GM18499 (cell line): ENCODE measurements around the gene S100A10.

Source experiments
- ATAC-seq: cut with Tn5 transposase; IDR thresholded peaks from one replicate; pipeline ENCODE4 v1.9.1; 2021; ENCODE audit warnings: moderate number of reproducible peaks; ENCODE audit not compliant: insufficient read depth, unreplicated experiment

The S100A10 gene

GRCh38 chr1:151968058-151968457, 25.6 kb downstream of the S100A10 start:
- ATAC-seq = no peak

GRCh38 chr1:151967091-151967490, 26.6 kb downstream of the S100A10 start:
- no peak for ATAC-seq

- no peak for ATAC-seq
Observed at GRCh38 chr1:151966061-151966460, 27.6 kb downstream of the S100A10 start.

- no peak for ATAC-seq
Observed at GRCh38 chr1:151964510-151964909, 29.1 kb downstream of the S100A10 start.

- ATAC-seq = no peak
Observed at GRCh38 chr1:151963288-151963687, 30.4 kb downstream of the S100A10 start.

GRCh38 chr1:151961833-151962232, 31.8 kb downstream of the S100A10 start:
- ATAC-seq = no peak

GRCh38 chr1:151960780-151961513, 32.7 kb downstream of the S100A10 start:
- ATAC-seq = no peak

- ATAC-seq = no peak
Observed at GRCh38 chr1:151958959-151959358, 34.7 kb downstream of the S100A10 start.

GRCh38 chr1:151956957-151957497, 36.6 kb downstream of the S100A10 start:
- ATAC-seq = no peak

GRCh38 chr1:151953409-151954094, 40.1 kb downstream of the S100A10 start:
- no peak for ATAC-seq

GRCh38 chr1:151952811-151953210, 40.8 kb downstream of the S100A10 start:
- no peak for ATAC-seq

- no peak for ATAC-seq
Observed at GRCh38 chr1:151949371-151950193, 44.1 kb downstream of the S100A10 start.

- ATAC-seq = no peak
Observed at GRCh38 chr1:151948506-151948905, 45.2 kb downstream of the S100A10 start.

- ATAC-seq = no peak
Observed at GRCh38 chr1:151947140-151947539, 46.5 kb downstream of the S100A10 start.

- ATAC-seq = no peak
Observed at GRCh38 chr1:151945725-151946722, 47.6 kb downstream of the S100A10 start.

- no peak for ATAC-seq
Observed at GRCh38 chr1:151944857-151945575, 48.6 kb downstream of the S100A10 start.

- ATAC-seq = no peak
Observed at GRCh38 chr1:151944126-151944856, 49.4 kb downstream of the S100A10 start.

- no peak for ATAC-seq
Observed at GRCh38 chr1:151943591-151943990, 50.1 kb downstream of the S100A10 start.
